HG02623 (cell line): ENCODE results near the gene LRRC8D.

Source experiments
- ATAC-seq: cut with Tn5 transposase; IDR thresholded peaks from one replicate; pipeline ENCODE4 v1.9.1; 2021; ENCODE audit warnings: moderate library complexity; ENCODE audit not compliant: unreplicated experiment

LRRC8D gene

GRCh38 chr1:89832496-89833127 is 11.8 kb downstream of the LRRC8D start:
- no peak for ATAC-seq

GRCh38 chr1:89833183-89834082 is 12.6 kb downstream of the LRRC8D start:
- no peak for ATAC-seq

DNA sequence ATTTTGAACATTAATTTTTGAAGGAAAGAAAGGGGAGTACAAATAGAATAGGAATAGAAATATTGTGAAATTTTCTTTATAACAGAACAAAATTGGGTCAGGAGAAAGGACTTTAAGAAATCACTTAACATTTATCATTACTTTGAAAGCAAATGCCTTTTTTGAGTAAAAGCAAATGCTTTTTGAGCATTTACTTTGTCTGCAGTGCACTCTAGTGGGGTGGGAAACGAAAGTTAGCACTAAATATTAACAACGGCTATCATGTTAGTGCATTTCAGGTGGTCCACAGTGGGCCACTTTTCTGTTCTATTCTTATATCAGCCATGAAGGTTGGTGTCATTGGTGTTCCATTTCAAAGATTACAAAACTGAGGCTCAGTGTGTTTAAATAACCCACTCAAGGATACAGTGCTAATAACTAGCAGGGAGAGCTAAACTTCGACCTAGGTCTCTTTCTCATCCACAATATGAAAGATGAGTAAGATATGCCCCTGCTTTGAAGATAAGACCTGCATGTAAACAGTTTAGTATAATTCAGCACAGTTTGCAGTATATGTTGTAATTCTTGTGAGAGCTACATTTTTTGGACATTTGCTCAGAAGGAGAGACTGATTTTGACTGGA is 13.4 kb downstream of the LRRC8D start:
- no peak for ATAC-seq

GRCh38 chr1:89836252-89837035 is 15.6 kb downstream of the LRRC8D start:
- ATAC-seq, result no peak

- no peak for ATAC-seq
These were observed 16.2 kb downstream of the LRRC8D start for GRCh38 chr1:89837036-89837481.

DNA sequence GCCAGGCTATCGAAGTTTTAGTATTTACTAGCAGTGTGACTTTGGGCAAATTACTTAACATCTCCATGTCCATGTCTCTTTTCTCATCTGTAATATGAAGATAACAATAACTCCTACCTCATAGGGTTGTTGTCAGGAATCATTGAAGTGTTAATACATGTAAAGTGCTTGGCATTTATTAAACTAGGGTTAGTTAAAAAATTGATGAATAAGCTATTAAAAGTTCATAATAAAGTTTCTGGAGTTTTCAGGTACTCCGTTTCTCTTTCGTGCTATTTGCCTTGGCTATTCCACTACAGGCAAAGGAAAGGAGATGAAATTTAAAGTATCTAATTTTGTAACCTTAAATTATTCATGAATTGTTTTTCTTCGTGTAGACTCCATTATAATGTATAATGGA is 16.7 kb downstream of the LRRC8D start:
- no peak for ATAC-seq

DNA sequence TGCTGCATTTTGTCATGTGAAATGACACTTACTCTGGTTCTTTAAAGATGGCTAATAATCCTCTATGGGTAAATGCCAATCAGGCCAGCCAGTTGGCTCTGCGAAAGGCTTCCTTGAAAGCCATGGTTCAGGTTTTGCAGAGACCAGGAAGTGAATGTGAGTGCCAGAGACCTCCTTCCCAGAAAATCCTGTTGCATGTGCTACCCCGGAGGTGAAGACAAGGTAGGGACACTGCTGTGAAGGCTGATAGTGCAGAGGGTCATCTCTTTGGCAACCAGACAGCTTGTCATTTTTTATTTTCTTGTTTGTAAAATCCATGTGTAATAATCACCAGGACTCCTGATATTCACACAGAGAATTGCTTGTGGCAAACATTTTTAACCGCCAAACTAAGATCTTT is 18.7 kb downstream of the LRRC8D start:
- ATAC-seq, result no peak

DNA sequence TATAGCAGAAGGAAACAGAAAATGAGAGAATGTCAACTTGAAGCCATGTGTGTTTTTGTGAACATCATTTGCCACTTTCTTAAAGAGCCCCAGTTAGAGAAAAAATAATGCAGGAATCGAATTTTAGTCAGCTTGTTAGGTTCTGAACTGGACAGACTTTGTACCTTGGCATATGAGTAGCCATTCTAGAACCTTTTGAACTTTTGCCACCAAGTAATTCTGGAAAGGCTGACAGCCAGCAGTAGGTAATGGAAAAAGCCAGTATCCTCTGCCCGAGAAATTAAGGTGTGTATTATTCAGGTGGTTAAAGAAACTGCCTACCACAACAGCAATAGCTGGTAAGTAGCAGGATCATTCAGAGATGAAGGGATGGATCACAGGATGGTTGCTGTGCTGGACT is 20.7 kb downstream of the LRRC8D start:
- no peak for ATAC-seq

DNA sequence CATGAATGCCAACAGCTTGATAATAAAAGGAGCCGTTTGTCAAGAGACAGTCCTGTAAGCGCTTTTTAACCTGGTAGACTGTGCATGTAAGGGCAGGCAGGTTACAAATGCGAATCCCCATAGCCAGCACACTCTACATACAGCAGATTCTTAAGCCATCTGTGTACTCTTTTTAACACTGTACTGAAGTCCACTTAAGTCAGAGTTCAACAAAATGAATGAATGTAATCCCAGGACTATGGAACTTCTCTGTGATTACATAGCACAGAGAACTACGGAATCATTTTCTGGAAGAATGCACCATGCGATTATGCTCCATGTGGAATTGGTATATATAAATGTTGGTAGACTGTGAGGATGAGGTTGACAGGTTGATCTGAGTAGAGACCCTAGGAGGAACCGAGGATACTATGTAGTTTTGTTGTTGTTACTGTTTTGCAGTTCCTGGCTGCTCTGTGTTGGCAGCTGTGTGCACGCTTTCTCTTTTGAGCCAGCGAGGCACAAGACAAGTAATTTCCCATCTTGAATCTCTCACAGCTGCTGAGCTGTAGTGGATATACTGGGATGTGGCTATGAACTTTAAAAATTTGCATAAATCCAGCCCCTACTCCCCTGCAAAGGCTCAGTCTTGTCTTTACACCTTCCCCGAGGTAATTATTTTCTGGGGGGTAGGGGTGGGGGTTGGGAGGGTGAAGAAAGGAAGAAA is 21.9 kb downstream of the LRRC8D start:
- peak; percentile 41 for ATAC-seq

GRCh38 chr1:89843273-89844130 is 22.7 kb downstream of the LRRC8D start:
- peak; percentile 91 for ATAC-seq

DNA sequence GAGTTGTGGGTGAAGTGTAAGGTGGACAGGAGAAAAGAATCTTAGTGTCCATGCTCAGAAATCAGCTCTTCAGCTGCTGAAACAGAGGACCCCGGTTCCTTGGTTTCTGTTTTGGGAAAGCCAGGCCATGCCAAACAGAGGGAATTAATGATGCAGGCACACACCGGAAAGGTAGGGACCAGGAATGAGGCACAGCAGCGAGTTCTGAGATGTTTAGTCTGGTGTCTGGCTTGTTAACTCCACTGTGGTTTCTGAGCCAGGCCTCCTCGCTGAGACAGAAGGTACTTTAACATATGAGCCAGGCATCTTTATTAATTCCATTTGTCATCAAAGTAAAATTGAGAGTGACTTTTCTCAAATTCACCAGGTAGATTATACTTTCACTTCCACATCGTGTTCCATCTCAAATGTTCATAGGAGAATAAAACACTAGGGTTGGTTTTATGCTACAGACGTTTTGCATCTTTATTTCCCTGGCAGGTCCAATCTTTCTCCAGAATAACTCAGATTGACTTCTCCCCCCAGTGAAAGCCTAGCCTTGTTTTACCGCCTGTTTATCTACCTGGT is 23.5 kb downstream of the LRRC8D start:
- ATAC-seq, result no peak

DNA sequence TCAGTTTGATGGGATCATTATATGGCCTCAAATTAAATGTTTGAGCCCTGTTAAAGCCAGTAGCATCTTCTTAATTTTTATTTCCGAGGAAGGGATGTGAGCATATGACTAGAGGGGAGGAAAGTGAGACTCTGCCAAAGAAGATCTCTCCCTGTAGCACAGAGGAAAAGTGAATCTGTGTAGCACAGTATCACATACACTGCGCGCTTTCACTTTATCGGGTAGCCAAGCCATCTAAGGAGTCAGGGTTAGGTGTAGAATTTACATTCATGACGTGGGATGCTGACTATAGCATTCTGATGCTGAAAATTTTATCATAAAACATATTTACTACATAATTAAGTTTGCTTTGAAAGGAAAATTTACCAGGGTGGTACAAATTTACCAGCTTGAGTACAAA is 24.0 kb downstream of the LRRC8D start:
- no peak for ATAC-seq

GRCh38 chr1:89847191-89847729 is 26.4 kb downstream of the LRRC8D start:
- ATAC-seq, result no peak

DNA sequence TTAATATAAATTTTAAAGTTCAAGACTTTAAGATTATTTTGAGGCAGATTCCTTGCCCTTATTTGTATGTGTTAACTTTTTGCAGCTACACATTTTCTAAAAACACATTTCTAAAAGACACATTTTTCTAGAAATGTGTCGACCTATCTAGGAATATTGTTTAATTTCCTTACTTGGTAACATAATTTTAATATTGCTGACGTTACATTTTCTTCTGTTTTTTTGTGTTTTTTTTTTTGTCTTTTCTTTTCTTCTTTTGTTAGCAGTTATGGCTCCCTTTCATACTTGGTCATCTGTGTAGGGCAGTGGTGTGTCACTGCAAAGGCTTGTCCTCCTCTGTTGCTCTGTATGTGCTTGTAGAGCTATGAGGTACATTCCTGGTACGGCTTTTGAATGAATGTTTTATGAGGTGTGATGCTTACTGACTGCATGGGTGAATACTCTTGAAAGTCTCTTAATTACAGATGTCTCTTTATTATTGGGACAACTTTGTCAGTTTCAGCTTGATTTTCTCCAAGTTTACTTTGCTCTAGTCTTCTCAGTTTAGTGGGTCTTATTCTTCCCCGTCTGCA is 30.1 kb downstream of the LRRC8D start:
- ATAC-seq, result no peak

DNA sequence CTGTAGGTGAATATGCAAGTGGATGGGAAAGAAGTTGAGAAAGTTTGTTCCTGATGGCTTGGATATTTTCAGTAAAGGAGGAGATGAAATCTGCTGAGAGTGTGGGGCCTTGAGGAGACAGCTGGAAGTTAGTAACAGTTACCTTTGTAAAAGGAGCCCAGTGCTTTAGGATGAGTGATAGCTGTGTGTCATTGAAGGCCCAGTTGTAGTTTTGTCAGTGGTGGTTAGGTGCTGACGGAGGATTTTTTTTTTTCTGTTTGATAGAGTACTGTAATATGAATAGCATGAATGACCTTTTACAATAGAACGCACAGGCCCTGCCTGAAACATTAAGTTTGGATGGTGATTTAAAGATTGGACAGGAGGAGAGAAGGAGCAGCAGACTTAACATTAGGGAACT is 33.3 kb downstream of the LRRC8D start:
- ATAC-seq, result no peak

GRCh38 chr1:89855413-89856123 is 34.7 kb downstream of the LRRC8D start:
- peak; percentile 81 for ATAC-seq

GRCh38 chr1:89863165-89863830 is 42.5 kb downstream of the LRRC8D start:
- no peak for ATAC-seq
